Psoas muscle (tissue), 8 donors: ENCODE measurements around the gene SNAI3. TPM values are rescaled to one million over a fixed set of nuclear protein-coding genes. Genes with fewer than 3 reads are reported as not detected.

Experiments used
- ATAC-seq, 4 donors: fragments of 200-7000 bp; cut with Tn5 transposase; one replicate each; pipeline ENCODE4 v1.9.1; 2020; ENCODE audit warnings: moderate library complexity in 3 of 4, mild to moderate bottlenecking in 2 of 4
- DNase-seq, 2 donors: peaks; one replicate each; pipeline ENCODE4 v3.0.0-alpha.2; 2020
- H3K27ac ChIP-seq: fragments of 200-600 bp; one replicate; pipeline ENCODE4 v1.8.0; 2022
- H3K27me3 ChIP-seq, 3 donors: fragments of 200-600 bp in 1 of 3; one replicate each; pipeline versions ENCODE4 v1.6.1 to v1.8.0; 2013 to 2022; ENCODE audit warnings: low read length in 2 of 3, mild to moderate bottlenecking in 2 of 3, moderate library complexity in 1 of 3; ENCODE audit not compliant: insufficient read depth in 3 of 3
- H3K36me3 ChIP-seq, 2 donors: fragments of 200-600 bp in 1 of 2; one replicate each; pipeline versions ENCODE4 v1.6.1 to v1.8.0; 2013 to 2022; ENCODE audit warnings: low read depth in 1 of 2, mild to moderate bottlenecking in 1 of 2, moderate library complexity in 1 of 2; ENCODE audit not compliant: insufficient read depth in 1 of 2
- H3K4me1 ChIP-seq: fragments of 200-600 bp; one replicate; pipeline ENCODE4 v1.8.0; 2022
- H3K4me3 ChIP-seq: fragments of 200-600 bp; one replicate; pipeline ENCODE4 v1.8.0; 2022; ENCODE audit warnings: mild to moderate bottlenecking
- H3K9me3 ChIP-seq: fragments of 200-600 bp; one replicate; pipeline ENCODE4 v1.8.0; 2022
- CTCF ChIP-seq: fragments of 200-600 bp; IDR thresholded peaks from one replicate; pipeline ENCODE4 v1.8.0; 2022; ENCODE audit warnings: antibody characterized with exemption
- WGBS, 3 donors: extraction: QIAGEN DNeasy Blood & Tissue Kit; methylation state at CpG; one replicate each; pipeline versions ENCODE4 v1.1.6 to v1.1.7; 2013; 5-methylcytosine and 5-hydroxymethylcytosine counted together
- intact Hi-C, 2 donors: fragments of 100-400 bp; cut with DNase I; formaldehyde crosslinking; loops; one replicate each; pipeline versions ENCODE4 v1.11.0 to v1.14.2; 2022
- polyA plus RNA-seq, 3 donors: library from polyadenylated mRNA; stranded (reverse); fragments of 200-250 nt; gene quantifications; one replicate each; pipeline ENCODE4 v1.2.3, GENCODE V29; 2013
- total RNA-seq, 4 donors: library from RNA; stranded (reverse); fragmentation: NEBNext Ultra II Directional in 2 of 4; extraction: Animal tissue kit (Norgen Biotek cat#: 25700) in 2 of 4; gene quantifications; one replicate each; pipeline versions ENCODE4 v1.2.1 to v1.2.4, GENCODE V29; 2021 to 2023
- donor health status: healthy with polysubstance abuse.
- donor health status: DM: no; HTN: no; CAD: no; lungs with moderate emphysema.
- donor health status: Bipolar disorder and iron deficiency.
- donor health status: healthy.
- donor health status: DM: yes; HTN: yes; CAD: no.
- donor health status: DM: no; HTN: no; CAD: no.
- donor health status: DM: no; HTN: no; CAD: no.
- donor health status: DM: yes; HTN: yes; CAD: no.

SNAI3 gene
- total and polyA plus RNA-seq, 7 donors: 1.2 to 8.5 (median 3.9) TPM

GRCh38 chr16:88705076-88705684, 18.9 kb upstream of the SNAI3 start:
- Histone ChIP-seq H3K27ac (peak overlapping the region; percentile 91), H3K4me1 (peaks cover 18% of the 10 kb centered on the region), H3K9me3 (no peaks in the 10 kb centered on the region), H3K27me3 (no peaks in the 10 kb centered on the region), H3K4me3 (peak overlapping the region; percentile 88), H3K36me3 (peaks cover 0 to 26% of the 10 kb centered on the region in 2 donors)
- ATAC-seq (no peak), DNase-seq (no peak)
- intact Hi-C loops: loop anchor here (5.0 kb wide), 2 partner anchors 43 to 138 kb away; partner anchors contain the start of gene MVD (in 1 of the 2)
- TF ChIP-seq CTCF: no peak
- WGBS, 3 donors: 33 to 41% (median 35%) methylated on average over 9 of the region's 9 CpGs

GRCh38 chr16:88703486-88704309, 17.4 kb upstream of the SNAI3 start:
- ATAC-seq (no peak), DNase-seq (no peak)
- H3K4me3 ChIP-seq: peak overlapping the region; percentile 8
- TF ChIP-seq CTCF: no peak
- intact Hi-C loops: no loop called here
- no peaks in the 10 kb centered on the region for H3K27me3 ChIP-seq
- 63 to 69% (median 67%) methylated on average over 20 to 26 of the region's 26 CpGs for whole genome bisulfite sequencing, 3 donors
- no peaks in the 10 kb centered on the region for H3K9me3 ChIP-seq
- peaks cover 18% of the 10 kb centered on the region for H3K4me1 ChIP-seq
- peaks cover 0 to 33% of the 10 kb centered on the region in 2 donors for H3K36me3 ChIP-seq
- H3K27ac ChIP-seq: peak overlapping the region; percentile 6

GRCh38 chr16:88702371-88703210, 16.3 kb upstream of the SNAI3 start:
- WGBS, 3 donors: 79 to 85% (median 85%) methylated on average over 31 of the region's 31 CpGs
- Histone ChIP-seq H3K36me3 (peaks cover 0 to 44% of the 10 kb centered on the region in 2 donors), H3K27ac (peak overlapping the region; percentile 23), H3K4me1 (peaks cover 17% of the 10 kb centered on the region), H3K4me3 (peak overlapping the region; percentile 8), H3K27me3 (no peaks in the 10 kb centered on the region), H3K9me3 (no peaks in the 10 kb centered on the region)
- DNase-seq (no peak), ATAC-seq (no peak)
- no peak for TF ChIP-seq CTCF
- intact Hi-C loops: no loop called here

- Histone ChIP-seq H3K27me3 (no peaks in the 10 kb centered on the region), H3K9me3 (no peaks in the 10 kb centered on the region), H3K4me1 (peaks cover 10% of the 10 kb centered on the region), H3K36me3 (peaks cover 3 to 52% of the 10 kb centered on the region in 2 donors), H3K27ac (peak overlapping the region; percentile 23), H3K4me3 (peak overlapping the region; percentile 38)
- DNase-seq (no peak), ATAC-seq (no peak)
- WGBS, 3 donors: 62 to 72% (median 69%) methylated on average over 29 to 30 of the region's 30 CpGs
- no peak for TF ChIP-seq CTCF
- intact Hi-C loops: no loop called here
Observed at GRCh38 chr16:88701581-88702370, 15.5 kb upstream of the SNAI3 start.
